ENCODE results near the gene GREM2. TPM values are rescaled to one million over a fixed set of nuclear protein-coding genes. Genes with fewer than 3 reads are reported as not detected.

The GREM2 gene
- total RNA-seq, 2 experiments from 2014 or later, result 0.16 to 0.28 TPM

DNA sequence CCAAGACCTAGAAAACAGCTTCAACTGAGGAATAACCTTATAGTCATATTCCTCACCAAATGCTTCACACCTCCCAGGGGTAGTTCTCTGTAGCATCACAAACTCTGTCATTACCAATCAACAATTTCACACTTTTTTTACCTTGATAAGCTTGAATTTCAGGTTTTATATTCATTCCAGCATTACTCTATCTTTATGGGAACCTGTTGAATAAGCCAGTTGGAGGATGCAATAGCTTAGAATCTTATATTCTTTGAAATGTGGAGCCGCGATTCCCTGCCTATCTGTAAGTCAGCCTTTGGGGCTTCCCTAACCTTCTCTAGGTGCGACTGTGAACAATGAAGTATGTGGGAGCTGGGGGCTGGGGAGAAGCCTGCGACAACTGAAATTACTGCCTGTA, 145.4 kb downstream of the GREM2 start:
- POLR2A ChIA-PET, result no interaction called here
- Histone ChIP-seq H3K27ac (ENCODE audit: low read depth in 1 of 2, low read length in 2 of 2) (no peak overlapping the region), H3K9me3 (ENCODE audit: control insufficient read depth in 1 of 2, insufficient read depth in 1 of 2, low read length in 2 of 2) (peaks cover 0 to 2% of the 10 kb centered on the region in 2 experiments), H3K4me3 (ENCODE audit: low read length) (no peak overlapping the region), H3K36me3 (ENCODE audit: insufficient read depth, low read length) (no peaks in the 10 kb centered on the region), H3K27me3 (ENCODE audit: control insufficient read depth in 1 of 2, insufficient read depth in 2 of 2, low read length in 2 of 2) (no peaks in the 10 kb centered on the region), H3K4me1 (ENCODE audit: insufficient read depth, low read length) (peaks cover 6% of the 10 kb centered on the region)
- Mint-ChIP-seq H3K4me3 (no peak overlapping the region), H3K36me3 (ENCODE audit: low read depth) (no peaks in the 10 kb centered on the region), H3K27ac (no peak overlapping the region), H3K27me3 (no peaks in the 10 kb centered on the region), H3K4me1 (ENCODE audit: low read depth) (no peaks in the 10 kb centered on the region), H3K9me3 (no peaks in the 10 kb centered on the region)
- DNase-seq (no peak), ATAC-seq (ENCODE audit: poor library complexity) (no peak)
- TF ChIP-seq, protein P1, sequence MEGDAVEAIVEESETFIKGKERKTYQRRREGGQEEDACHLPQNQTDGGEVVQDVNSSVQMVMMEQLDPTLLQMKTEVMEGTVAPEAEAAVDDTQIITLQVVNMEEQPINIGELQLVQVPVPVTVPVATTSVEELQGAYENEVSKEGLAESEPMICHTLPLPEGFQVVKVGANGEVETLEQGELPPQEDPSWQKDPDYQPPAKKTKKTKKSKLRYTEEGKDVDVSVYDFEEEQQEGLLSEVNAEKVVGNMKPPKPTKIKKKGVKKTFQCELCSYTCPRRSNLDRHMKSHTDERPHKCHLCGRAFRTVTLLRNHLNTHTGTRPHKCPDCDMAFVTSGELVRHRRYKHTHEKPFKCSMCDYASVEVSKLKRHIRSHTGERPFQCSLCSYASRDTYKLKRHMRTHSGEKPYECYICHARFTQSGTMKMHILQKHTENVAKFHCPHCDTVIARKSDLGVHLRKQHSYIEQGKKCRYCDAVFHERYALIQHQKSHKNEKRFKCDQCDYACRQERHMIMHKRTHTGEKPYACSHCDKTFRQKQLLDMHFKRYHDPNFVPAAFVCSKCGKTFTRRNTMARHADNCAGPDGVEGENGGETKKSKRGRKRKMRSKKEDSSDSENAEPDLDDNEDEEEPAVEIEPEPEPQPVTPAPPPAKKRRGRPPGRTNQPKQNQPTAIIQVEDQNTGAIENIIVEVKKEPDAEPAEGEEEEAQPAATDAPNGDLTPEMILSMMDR (IDR thresholded peaks at IDR 0.05), result no peak
- intact Hi-C loops (cut with DNase I, micrococcal nuclease), result no loop called here
- CTCF ChIA-PET, result no interaction called here

DNA sequence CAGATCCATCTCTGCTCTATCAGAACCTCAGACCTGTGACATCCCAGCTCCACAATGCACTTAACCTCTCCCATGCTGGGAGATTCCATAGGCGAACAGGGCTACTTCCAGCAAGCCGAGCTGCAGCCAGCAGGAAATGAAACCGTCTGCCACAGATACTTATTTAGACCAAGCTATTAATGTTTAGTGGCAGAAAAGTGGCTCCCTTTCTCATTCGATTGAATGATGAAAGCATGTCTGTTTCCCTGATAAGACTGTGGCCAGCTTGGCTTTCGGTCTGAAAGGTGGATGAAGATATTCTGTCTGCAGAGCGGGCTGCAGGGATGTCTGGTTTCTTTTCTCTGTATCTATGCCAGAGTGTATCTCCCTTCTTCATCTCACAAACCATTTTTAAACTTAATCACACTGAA, 146.4 kb downstream of the GREM2 start:
- ATAC-seq (ENCODE audit: poor library complexity) (no peak), DNase-seq (no peak)
- Histone ChIP-seq H3K27me3 (ENCODE audit: control insufficient read depth in 1 of 2, insufficient read depth in 2 of 2, low read length in 2 of 2) (no peaks in the 10 kb centered on the region), H3K4me3 (ENCODE audit: low read length) (no peak overlapping the region), H3K27ac (ENCODE audit: low read depth in 1 of 2, low read length in 2 of 2) (no peak overlapping the region), H3K9me3 (ENCODE audit: control insufficient read depth in 1 of 2, insufficient read depth in 1 of 2, low read length in 2 of 2) (no peaks in the 10 kb centered on the region), H3K4me1 (ENCODE audit: insufficient read depth, low read length) (peaks cover 6% of the 10 kb centered on the region), H3K36me3 (ENCODE audit: insufficient read depth, low read length) (no peaks in the 10 kb centered on the region)
- Mint-ChIP-seq H3K27ac (no peak overlapping the region), H3K4me3 (no peak overlapping the region), H3K27me3 (no peaks in the 10 kb centered on the region), H3K36me3 (ENCODE audit: low read depth) (no peaks in the 10 kb centered on the region), H3K4me1 (ENCODE audit: low read depth) (no peaks in the 10 kb centered on the region), H3K9me3 (no peaks in the 10 kb centered on the region)
- ChIA-PET CTCF (no interaction called here), POLR2A (no interaction called here)
- TF ChIP-seq, protein P1 (IDR thresholded peaks at IDR 0.05), result no peak
- intact Hi-C loops (cut with DNase I, micrococcal nuclease), result no loop called here

DNA sequence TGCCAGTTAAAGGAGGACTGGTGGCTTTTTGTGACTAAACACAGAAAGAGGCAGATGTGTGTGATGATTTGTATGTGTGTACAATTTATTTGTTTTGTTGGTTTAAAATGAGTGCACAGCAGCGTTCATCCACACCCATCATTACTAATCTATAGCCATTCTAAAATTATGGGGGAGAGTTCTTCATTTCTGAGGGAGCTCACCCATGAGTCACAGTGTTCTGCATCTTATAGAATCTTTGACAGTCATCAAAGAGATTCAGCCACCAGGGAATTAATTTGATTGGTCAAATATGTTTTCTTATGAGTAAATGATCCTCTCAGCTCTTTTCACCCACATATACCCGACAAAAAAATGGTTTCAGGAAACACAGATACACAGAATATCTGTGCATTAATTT, 147.9 kb downstream of the GREM2 start:
- DNase-seq (no peak), ATAC-seq (ENCODE audit: poor library complexity) (no peak)
- intact Hi-C loops (cut with DNase I, micrococcal nuclease), result no loop called here
- Mint-ChIP-seq H3K4me3 (no peak overlapping the region), H3K9me3 (no peaks in the 10 kb centered on the region), H3K4me1 (ENCODE audit: low read depth) (no peaks in the 10 kb centered on the region), H3K27me3 (no peaks in the 10 kb centered on the region), H3K27ac (no peak overlapping the region), H3K36me3 (ENCODE audit: low read depth) (no peaks in the 10 kb centered on the region)
- CTCF ChIA-PET, result interaction anchor here (0.8 kb wide), 1 partner anchor 9 kb away, joined by 3 read pairs; no protein-coding TSS in a partner anchor
- Histone ChIP-seq H3K27me3 (ENCODE audit: control insufficient read depth in 1 of 2, insufficient read depth in 2 of 2, low read length in 2 of 2) (no peaks in the 10 kb centered on the region), H3K36me3 (ENCODE audit: insufficient read depth, low read length) (no peaks in the 10 kb centered on the region), H3K27ac (ENCODE audit: low read depth in 1 of 2, low read length in 2 of 2) (no peak overlapping the region), H3K4me3 (ENCODE audit: low read length) (no peak overlapping the region), H3K4me1 (ENCODE audit: insufficient read depth, low read length) (peaks cover 6% of the 10 kb centered on the region), H3K9me3 (ENCODE audit: control insufficient read depth in 1 of 2, insufficient read depth in 1 of 2, low read length in 2 of 2) (no peaks in the 10 kb centered on the region)
- POLR2A ChIA-PET, result no interaction called here
- TF ChIP-seq, protein P1 (IDR thresholded peaks at IDR 0.05), result no peak
